NCI-H187 treated with DMSO at 0.1 percent for 48 hours (cell line): ENCODE results near the gene BEX5.
"Not testable (repeated sequence)": the region's sequence is repeated elsewhere in the genome, so short reads cannot be mapped to it uniquely, and the experiment has no call there.

Experiments
- DNase-seq: peaks from one replicate; lab custom pipeline; 2025; lab: John Stamatoyannopoulos, UW

BEX5 gene

DNA sequence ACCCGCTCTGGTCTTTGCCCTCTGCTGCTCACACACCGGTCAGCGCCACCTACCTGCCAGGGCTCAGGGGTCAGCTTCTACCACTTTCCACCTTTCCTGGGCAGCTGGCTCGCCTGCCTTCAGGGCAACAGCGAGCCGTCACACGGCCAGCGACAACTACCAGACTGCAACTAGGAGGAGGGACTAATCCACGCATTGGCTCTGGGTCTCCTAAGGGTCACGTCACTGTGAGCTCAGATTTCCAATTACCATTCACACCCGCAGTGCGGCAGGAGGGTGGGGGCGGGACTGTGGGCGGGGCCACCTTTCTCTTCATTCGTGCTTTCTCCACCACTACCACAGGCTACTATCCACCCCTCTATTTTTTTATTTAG lies at the start of gene BEX5:
TSS of gene BEX5 (minus strand) at position 172 of the 374 bp plus-strand sequence. CDS start 1,712 bp downstream, outside the sequence.
- DNase-seq, result peak; percentile 49

DNA sequence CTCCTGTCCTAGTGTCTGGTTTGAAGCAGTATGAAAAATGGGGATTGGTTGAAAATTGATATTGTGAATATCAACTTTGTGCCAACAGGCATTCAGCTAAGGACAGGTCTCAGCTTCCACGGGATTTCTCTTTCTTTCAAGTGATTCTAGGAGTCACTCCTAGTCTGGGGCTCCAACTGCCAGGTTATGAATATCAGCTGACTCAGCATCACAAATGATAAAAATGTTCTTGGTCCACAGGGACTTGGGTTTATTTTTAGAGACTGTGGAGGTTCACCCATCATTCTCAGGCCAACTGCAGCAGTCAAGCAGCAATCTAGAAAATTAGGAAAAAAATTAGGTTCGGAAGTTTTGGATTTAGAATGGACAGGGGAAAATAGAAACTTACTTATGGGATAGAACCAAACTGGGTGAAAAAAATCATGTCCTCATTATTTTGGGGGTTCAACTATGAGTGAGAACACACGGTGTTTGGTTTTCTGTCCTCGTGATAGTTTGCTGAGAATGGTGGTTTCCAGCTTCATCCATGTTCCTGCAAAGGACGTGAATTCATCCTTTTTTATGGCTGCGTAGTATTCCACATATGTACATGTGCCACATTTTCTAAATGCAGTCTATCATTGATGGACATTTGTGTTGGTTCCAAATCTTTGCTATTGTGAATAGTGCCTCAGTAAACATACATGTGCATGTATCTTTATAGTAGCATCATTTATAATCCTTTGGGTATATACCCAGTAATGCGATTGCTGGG lies 30.4 kb upstream of the BEX5 start:
- no peak for DNase-seq

DNA sequence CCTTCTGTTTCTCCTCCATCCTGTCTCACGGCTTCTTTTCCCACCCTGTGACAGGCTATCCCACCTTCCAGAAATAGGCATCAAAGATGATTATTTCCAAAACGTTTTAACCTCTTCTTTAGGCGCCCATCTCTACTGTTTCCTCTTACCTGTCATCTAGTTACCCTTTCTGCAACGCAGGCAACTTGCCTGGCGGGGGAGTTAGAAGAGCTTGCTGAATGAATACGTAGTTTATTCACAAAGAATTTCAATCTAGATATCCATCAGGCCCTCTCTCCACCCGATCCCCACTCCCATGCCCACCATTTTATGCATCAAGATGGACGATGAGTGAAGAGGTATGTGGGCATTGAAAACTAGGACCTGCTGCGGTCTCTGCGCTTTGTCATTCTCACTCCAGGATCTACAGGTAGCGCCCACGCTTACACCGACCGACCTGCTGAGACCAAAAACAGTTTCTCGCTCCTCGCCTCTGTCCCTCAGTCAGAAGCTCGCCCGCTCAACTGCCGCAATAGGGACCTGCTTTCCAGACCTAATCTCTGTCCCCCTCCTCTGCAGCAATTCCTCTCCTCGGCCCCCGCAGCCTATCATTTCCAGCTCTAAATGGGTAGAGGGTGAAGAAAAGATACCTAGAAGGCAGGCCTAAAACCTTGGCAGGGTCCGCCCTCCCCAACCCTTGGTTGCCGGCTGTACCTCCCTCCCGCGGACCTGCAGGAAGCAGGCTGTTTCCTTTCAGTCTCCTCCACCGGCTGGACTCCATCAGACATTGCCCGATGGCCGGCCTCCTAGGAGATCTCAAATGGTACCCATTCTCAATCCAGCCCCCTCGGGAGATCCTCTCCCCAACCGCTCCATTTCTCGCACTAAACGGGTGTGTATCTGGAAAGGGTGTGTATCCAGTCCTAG lies 624 bp downstream of the BEX5 start:
- no peak for DNase-seq

DNA sequence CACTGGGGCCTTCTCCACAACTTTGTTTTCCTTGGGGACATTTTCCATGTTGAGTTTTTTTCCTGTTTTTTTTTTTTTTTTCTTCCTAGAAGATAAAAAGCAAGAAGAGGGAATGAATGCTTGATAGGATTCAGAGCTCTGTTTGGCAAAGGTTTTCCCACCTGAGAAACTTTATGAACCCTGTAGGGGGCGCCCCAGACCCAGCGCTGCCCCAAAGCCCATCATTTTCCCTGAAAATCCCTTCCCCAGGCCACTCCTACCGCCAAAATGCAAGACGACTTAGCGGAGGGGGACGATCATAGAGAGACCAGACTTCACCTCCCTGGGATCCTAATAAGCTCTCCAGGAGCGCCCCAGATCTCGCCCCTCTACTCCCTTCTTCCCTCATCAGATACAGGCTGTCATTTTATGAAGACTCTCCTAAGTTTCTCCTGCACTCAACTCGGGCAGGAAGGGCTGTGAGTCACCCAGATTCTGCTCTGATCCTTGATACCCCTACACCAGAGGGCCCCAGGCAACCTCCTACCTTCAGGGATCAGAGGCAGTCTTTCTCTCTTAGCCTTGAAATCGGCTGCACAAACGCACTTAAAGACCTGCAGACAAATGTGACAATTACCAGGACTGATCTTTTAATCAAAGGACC lies 1.4 kb downstream of the BEX5 start:
- DNase-seq, result no peak

DNA sequence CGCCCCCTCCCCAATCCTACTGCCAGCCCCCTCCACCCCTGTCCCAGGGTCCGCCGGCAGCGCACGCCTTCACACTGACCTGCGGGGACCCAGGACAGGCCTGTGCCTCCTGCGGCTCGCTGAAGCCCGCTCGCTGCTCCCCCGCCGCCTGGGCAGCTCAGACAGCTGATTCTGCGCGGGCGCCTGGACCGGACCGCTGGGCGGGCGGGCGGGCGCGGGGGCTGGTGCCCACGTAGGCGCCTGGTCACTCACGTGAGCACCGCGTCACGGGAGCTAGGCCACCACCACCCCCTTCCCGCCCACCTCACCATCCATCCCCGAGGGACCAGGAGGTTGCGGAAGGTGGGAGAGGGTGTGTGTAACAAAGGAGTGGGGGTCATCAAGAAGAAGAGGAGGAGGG lies 13.5 kb downstream of the BEX5 start, which contains the start of gene TCEAL6:
TSS of gene TCEAL6 (minus strand) at position 208 of the 400 bp plus-strand sequence.
- not testable (repeated sequence) for DNase-seq

DNA sequence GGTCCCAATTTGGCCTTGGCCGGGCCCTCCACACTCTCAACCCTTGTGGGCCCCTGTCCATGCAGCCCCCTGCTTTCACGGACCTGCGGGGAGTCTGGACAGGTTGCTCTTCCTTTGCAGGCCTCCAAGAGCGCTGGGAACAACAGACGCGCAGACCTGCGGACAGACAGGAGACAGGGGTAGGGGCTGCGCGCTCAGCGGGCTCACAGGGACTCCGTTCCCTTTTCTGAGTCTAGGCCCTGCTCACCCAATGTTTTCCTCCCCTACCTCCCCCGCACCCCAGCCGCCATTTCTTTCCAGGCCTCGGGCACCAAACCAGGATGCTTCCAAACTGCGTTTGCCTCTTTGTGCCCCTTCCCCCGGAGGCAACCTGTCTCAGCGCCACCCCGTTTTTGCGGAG lies 14.1 kb downstream of the BEX5 start:
- not testable (repeated sequence) for DNase-seq

DNA sequence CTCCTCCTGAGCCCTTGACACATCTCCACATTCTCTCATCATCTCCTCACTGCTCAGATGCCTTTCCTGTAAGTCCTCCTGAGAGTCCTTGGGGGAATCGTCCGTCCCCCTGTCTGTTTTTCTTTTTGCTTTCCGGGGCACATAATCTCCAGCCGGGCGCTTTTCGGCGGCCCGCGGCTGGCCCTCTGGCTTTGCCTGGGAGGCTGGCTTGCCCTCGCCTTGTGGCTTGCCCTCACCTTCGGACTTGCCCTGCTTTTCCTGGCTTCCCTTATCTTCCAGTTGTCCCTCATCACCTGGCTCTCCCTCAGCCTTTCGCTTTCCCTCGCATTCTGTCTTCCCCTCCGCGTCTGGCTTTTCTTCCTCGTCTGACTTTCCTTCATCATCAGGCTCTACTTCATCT lies 14.9 kb downstream of the BEX5 start:
- not testable (repeated sequence) for DNase-seq

DNA sequence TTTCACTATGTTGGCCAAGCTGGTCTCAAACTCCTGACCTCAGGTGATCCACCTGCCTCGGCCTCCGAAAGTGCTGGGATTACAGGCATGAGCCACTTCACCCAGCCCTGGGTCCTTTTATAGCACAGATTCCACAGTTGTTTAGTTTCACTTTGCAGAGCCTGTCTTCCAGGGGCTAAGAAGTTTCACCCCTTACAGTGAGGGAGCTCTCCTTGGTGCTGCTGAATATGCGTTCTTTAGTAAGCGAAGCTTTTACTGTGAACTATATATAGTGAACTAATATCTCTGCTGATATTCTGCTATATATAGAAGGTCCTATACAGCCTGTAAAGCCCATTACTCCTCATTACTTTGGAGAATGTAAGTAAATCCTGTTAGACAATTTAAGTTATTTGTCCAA lies 17.7 kb downstream of the BEX5 start:
- no peak for DNase-seq

DNA sequence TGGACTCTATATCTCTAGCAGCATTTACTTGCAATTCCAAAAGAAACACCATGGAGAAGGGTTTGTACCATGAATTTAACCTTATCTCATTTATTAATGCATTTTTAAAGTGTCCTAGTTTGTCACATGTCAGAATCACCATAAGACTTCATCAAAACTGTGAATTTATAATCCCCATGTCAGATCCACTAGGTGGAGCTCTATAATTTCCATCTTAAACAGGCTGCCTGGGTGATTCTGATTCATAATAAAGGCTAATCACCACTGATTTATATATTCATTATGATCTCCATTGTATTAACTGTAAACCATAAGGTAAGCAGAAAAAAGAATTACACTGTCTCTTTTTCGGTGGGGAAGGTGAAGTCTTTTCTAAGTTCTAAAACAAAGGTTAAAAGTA lies 26.3 kb downstream of the BEX5 start:
- no peak for DNase-seq

DNA sequence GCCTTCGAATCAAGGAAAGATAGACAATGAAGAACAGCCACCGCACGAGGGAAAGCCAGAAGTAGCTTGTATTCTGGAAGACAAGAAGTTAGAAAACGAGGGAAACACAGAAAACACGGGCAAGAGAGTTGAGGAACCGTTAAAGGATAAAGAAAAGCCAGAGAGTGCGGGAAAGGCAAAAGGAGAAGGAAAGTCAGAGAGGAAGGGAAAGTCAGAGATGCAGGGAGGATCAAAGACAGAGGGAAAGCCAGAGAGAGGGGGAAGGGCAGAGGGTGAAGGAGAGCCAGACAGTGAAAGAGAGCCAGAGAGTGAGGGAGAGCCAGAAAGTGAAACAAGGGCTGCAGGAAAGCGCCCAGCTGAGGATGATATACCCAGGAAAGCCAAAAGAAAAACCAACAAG lies 28.9 kb downstream of the BEX5 start:
- no peak for DNase-seq

DNA sequence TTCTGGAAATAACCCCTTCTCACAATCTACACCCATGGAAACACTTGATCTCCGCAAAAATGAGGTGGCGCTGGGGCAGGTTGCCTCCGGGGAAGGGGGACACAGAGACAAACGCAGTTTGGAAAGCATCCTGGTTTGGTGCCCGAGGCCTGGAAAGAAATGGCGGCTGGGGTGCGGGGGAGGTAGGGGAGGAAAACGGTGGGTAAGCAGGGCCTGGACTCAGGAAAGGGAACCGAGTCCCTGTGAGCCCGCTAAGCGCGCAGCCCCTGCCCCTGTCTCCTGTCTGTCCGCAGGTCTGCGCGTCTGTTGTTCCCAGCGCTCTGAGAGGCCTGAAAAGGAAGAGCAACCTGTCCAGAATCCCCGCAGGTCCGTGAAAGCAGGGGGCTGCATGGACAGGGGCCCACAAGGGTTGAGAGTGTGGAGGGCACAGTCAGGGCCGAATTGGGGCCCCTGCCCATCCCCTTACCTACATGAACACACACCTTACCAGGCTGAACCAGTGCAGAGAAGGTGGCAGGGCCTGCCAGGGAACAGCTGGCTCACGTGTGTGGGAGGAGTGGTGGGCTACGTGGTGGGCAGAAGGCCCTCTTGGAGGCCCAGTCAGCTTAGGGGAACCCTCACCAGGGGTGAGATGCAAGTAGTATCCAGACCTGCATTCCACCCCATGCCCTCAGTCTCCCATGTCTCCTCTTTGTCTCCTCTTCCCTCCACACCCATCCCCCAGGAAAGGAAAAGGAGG lies 29.5 kb downstream of the BEX5 start:
- not testable (repeated sequence) for DNase-seq

DNA sequence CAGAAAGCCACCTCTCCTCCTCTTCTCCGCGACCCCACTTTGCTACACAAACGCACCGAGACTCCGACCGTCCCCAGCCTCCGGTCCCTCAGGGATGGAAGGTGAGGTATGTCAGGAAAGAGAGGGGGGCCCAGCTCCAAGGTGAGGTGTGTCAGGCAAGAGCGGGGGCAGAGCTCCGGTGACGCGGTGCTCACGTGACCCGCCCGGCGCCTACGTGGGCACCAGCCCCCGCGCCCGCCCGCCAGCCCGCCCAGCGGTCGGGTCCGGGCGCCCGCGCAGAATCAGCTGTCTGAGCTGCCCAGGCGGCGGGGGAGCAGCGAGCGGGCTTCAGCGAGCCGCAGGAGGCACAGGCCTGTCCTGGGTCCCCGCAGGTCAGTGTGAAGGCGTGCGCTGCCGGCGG lies 30.3 kb downstream of the BEX5 start, which contains the start of gene TCEAL2:
TSS of gene TCEAL2 (plus strand) at position 244 of the 400 bp plus-strand sequence. CDS start 1,152 bp downstream, outside the sequence.
- not testable (repeated sequence) for DNase-seq

DNA sequence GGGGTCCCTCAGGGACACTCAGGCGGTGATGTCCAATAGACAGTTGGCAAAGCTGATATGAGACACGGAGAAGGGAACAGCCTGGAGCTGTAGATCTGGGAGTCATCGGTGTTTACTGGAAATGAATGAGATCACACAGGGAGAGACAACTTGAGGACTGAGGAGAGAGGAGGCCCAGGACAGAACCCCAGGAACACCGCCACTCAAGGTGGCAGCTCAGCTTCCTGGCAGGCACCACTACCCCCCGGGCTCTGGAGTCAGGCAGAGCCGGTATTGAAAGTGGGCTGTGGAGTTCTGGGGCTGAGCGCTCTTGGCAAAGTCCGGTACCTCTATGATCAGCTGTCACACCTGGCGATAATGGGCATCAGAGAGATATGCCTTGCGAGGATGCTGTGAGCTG lies 30.8 kb downstream of the BEX5 start:
- DNase-seq, result not testable (repeated sequence)

DNA sequence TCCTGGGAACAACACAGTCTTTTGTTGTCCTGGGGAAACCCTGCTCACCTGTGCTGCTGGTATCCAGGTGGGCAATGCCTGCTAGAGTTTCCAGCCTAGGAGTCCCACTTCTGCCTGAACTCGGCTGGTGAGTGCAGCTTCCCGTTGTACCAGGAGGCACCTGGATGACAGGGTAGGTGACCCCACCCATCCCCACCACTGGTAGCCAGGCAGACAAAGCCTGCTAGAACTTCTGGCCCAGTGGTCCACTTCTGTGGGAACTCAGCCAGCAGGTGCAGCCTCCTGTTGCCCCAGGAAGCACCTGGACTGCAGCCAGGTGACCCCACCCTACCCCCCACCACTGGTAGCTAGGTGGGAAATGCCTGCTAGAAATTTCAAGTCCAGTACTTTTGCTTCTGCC lies 40.0 kb downstream of the BEX5 start:
- no peak for DNase-seq

DNA sequence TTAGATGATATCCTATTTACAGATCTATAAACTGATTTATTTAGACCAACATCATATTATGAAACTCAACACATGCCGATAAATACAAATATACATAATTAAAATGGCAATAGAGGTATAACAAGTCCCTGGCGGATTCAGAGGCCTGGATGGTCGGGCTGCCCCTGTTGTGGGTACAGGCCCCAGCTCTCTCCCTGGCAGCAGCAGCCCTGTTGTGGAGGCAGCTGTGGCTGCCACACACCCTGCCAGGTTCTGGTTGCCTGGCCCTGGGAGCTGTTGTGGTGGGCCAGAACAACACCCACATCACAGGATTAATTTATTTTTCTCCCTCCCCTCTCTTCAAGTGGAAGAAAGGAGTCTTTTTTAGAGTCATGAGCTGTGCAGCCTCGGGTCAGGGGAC lies 42.4 kb downstream of the BEX5 start:
- no peak for DNase-seq
